Endothelial cell of hepatic sinusoid (primary cell): ENCODE results near the gene PCDHGC5.

Experiments
- in situ Hi-C: cut with HindIII; loops from 2 replicates; pipeline ENCODE4 v1.10.0; 2017; ENCODE audit warnings: low sequenced_read_pairs

PCDHGC5 gene

DNA sequence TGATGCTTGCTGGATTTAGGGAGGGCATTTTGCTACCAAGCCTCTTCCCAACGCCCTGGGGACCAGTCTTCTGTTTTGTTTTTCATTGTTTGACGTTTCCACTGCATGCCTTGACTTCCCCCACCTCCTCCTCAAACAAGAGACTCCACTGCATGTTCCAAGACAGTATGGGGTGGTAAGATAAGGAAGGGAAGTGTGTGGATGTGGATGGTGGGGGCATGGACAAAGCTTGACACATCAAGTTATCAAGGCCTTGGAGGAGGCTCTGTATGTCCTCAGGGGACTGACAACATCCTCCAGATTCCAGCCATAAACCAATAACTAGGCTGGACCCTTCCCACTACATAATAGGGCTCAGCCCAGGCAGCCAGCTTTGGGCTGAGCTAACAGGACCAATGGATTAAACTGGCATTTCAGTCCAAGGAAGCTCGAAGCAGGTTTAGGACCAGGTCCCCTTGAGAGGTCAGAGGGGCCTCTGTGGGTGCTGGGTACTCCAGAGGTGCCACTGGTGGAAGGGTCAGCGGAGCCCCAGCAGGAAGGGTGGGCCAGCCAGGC lies 23.0 kb downstream of the PCDHGC5 start:
- in situ Hi-C loops: loop anchor here (5.0 kb wide), 1 partner anchor 70 kb away; no protein-coding TSS in a partner anchor

DNA sequence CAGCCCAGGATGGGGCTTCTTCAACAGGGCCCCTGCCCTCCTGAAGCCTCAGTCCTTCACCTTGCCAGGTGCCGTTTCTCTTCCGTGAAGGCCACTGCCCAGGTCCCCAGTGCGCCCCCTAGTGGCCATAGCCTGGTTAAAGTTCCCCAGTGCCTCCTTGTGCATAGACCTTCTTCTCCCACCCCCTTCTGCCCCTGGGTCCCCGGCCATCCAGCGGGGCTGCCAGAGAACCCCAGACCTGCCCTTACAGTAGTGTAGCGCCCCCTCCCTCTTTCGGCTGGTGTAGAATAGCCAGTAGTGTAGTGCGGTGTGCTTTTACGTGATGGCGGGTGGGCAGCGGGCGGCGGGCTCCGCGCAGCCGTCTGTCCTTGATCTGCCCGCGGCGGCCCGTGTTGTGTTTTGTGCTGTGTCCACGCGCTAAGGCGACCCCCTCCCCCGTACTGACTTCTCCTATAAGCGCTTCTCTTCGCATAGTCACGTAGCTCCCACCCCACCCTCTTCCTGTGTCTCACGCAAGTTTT lies 23.6 kb downstream of the PCDHGC5 start:
- in situ Hi-C loops: loop anchor here (5.0 kb wide), 1 partner anchor 70 kb away; no protein-coding TSS in a partner anchor

DNA sequence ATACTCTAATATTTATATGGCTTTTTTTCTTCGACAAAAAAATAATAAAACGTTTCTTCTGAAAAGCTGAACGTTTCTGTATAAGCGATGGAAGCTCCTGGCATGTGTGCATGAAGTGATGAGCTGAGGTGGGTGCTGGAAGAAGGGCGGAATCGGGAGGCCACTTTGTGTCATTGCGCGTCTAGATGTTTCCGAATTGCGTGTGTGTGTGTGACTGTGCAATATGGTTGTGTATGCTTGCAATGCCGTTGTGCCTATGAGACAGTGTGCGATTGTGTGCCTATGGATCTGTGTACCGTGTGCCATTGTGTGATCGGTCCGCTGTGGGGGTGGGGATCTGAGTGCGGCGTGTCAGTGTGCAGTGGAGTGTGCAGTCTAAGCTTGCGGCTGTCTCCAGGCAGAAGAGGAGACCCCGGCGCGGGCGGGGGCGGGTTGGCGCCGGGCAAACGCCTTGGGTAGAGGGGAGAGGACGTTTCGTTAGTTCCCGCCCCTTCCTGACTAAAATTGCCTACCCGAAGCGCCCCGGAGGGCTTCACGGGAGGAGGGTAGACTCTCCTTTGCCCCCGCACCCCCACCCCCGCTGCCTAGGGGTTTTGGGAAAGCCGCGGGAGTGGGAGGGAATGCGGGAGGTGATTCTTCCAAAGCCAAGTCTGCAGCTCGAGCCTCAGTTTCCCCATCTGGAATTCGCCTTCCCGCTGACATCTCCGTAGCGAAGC lies 24.2 kb downstream of the PCDHGC5 start:
- in situ Hi-C loops: loop anchor here (5.0 kb wide), 1 partner anchor 71 kb away; no protein-coding TSS in a partner anchor

DNA sequence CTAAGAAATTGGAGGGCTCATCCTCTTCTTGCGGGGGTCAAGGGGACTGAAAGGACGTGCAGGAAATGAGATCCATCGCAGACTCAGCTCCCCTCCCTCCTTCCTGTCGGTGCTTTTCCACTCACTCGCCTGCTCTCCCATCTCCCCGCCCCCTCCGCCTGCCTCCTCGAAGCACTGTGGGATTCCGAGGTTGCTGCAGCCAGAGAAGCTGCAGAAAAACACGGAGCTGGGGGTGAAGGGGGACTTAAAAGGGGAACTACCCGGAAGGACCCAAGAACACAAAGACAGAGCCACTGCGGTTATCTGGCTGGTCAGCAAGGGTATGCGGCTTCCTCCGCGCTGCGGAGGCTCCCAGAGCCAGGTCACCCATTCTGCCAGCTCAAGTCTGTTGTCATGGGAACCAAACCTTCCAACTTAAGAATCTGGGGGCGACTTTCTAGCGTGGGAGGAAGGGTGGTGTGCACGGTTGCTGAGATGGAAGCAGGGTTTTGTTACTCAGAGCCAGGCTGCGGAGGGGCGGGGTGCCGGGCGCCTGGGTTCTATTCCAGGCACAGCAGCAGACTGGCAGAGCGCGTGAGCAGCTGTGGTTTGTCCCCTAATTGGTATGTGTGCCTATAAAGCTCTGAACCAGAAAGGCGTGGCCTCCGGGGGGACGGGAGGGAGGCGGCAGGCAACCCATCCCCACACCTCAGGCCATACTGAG lies 24.9 kb downstream of the PCDHGC5 start:
- in situ Hi-C loops: loop anchor here (5.0 kb wide), 1 partner anchor 71 kb away; no protein-coding TSS in a partner anchor

DNA sequence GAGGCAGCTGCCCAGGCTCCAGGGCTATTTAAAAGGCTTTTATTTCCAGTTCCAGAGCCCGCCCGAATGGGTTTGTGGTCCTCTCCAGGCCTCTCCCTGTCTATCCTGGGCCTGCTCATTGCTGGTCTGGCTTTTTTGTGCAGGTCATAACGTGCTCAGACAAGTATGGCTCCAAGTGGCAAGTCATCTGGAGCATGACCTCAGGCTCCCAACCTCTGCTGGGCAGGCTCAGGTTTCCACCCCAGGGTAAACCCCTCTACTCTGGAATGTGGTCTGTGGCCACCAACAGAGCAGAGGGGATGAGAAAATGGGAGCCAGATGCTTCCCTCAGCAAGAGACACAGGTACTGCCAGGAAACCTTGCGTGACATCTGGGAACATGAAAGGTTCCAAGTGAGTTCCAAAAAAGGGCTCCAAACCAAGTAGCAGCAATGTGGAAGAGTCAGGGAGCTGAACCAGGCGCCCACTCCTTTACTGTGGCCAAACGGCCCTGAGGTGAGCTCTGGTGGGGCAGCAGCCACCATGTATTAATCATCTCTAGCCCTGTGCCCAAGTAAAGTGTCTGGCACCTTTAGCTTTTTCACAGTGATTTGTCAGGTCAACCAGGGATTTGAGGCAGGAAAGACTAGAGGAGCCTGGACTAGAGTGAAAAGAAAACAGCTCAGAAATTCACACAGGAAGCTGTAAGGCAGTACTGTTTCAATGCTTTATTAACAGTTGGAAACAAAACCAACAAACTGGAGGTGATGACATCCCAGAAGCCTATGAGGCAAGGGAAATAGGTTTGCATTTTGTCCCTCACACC lies 25.7 kb downstream of the PCDHGC5 start:
- in situ Hi-C loops: loop anchor here (5.0 kb wide), 1 partner anchor 72 kb away; no protein-coding TSS in a partner anchor

DNA sequence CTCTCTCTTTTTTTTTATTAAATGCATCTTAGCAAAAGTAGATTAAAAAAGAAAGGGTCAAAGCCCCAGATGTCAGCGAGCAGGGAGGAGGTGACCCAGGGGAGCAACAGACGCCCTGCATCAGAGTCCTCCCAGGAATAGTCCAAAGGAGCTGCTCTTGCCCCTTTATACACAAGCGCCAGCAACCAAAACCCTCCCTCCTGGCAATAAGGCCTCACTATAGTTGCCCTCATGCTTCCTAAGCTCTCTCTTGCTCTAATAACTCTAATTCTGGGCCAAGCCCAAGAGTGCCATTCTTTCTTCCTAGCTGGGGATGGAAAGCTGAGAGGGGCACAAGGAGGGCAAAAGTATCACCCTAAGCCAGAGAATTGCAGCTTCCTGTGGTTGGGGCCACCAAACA lies 26.3 kb downstream of the PCDHGC5 start:
- in situ Hi-C loops: no loop called here

DNA sequence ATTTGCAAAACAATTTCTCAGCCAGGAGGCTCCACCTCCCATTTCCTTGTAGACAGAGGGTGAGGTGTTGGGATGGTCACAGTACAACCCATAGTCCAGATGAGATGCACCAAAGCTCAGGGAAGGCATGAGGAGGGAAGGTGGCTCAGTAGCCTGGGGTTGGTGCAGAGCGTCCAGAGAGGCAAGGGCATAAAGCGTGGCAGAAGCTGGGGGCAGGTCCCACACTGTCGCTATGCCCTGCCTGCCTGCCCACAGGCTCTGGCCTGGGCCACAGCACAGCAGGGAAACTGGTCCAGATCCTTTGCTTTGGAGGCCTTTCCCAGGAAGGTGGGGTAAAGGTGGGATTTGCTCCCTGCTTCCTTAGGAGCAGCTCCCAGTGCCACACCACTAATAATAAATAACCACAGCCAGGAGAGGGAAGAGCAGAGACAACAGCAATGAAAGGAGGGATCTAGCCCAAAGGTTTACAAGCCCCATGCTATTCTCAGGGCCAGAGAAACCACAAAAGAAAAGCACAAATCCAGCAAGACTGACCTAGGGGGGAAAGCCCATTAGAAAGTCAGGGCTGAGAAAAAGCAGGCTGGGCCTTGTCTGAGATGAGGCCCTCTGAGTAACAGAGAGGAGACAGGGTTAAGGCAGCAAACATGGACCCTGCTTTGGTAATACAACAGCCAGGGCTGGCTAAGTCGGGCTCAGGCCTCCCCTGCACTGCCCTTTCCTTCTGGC lies 27.2 kb downstream of the PCDHGC5 start:
- in situ Hi-C loops: no loop called here

DNA sequence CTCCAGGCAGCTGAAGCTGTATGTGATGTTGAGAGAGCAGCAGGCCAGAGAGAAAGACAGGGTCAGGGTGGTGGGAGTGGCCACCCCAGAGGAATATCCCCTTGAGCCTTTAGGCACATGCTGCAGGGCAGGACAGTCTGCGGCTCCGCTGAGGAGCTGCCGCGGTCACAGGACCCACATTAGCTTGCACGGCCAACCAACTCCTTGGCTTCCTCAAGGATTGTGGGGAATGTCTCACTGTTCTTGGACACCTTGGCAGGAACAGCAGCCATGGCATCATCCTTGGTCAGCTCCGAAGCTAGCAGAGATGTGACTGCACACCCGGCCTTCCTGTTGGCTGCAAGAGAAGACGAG lies 27.8 kb downstream of the PCDHGC5 start:
- in situ Hi-C loops: no loop called here

DNA sequence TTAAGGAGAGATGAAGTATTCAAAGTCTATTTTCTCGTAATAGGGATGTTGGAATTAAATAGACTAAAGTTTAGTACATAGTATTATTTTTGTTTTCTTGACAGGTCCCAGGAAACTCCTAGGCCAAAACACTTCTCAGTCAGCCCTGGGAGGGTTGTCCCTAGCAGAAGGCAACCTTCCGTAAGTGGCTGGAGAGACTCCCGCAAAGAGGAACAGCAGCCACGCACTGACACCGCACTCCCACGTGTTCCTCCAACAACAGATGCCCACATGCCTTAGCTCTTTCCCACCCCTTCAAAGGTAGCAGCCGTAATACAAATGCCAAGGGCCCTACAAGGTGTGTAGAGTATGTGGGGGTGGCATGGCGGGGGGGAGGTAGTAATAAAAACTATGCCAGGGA lies 28.4 kb downstream of the PCDHGC5 start:
- in situ Hi-C loops: no loop called here

DNA sequence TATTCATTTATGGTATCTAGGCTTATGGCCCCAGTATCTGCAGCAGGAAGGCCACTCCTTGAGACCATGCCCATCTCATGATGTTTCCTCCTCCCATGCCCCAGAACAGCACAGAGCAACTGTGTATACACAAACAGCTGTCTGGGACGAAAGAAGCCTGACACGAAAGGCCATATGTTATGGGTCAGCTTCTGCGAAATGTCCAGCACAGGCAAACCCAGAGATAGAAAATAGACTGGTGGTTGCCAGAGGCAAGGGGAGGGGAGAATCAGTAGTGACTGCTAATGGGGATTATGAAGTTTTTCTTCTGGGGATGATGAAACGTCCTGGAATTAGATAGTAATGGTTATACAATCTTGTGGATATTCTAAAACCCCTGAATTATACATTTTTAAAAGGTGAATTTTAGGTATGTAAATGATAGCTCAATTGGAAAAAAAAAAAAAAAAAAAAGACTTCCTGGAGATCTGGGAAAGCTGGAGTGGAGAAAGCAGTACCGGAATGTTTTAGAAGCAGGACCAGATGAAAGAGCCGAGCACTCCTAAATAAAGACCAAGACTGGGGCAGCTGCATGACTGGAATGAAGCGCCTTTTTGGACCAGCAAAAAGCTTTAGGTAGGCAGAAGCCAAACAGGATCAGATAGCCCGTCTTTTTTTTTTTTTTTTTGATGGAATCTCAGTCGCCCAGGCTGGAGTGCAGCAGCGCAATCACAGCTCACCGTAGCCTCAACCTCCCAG lies 29.2 kb downstream of the PCDHGC5 start:
- in situ Hi-C loops: no loop called here

DNA sequence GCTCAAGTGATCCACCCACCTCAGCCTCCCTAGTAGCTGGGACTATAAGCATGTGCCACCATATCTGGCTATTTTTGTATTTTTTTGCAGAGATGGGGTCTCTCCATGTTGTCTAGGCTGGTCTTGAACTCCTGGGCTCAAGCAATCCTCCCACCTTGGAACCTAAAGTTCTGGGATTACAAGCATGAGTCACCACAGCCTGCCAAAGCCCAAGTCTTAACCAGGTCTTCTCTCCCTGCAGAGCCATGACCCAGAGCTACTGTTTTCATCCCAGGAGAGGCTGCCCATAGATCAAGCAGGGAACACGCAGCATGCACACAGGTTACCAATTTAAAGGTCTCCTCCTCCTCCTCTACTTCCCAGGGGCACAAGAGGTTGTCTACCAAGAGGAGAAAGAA lies 29.7 kb downstream of the PCDHGC5 start:
- in situ Hi-C loops: no loop called here

DNA sequence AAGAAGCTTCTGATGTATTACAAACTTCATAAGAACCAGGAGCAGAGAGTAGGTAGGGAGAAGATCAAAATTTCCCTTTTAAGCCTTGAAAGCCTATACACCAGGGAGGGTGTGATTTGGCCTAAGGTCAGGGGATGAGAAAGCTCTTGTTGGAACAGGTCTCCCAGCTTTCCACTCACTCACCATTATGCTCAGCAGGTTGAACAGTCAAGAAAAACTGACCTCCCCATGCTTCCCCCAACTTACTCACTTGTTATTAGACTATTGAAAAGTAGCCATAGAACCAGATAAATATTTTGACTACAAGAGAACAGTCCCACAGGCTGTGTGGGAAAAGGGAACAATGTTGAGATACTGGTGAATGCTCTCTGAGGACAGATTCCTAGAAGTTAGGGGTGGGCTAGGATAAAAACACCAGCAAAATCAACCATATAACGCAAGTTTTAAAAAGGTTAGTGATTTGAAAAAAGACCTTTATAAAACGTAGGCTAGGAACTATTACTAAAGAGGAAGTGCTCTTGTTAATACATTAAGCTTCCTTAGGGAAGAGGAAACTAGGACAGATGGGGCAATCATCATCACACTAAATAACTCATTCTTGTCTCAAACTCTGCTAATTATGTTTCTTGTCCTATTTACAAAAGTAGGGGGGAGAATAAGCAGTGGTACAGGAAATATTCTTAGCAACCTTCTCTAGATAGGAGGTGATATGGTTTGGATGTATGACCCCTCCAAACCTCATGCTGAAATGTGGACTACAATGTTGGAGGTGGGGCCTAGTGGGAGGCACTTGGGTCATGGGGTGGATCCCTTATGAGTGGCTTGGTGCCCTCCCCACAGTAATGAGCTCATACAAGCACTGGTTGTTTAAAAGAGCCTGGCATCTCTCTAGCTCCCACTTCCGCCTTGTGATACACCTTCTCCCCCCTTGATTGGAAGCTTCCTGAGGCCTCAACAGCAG lies 31.0 kb downstream of the PCDHGC5 start:
- in situ Hi-C loops: loop anchor here (5.0 kb wide), 2 partner anchors 33 to 37 kb away; partner anchors contain the start of genes PCDHGC4 and PCDHGC5

DNA sequence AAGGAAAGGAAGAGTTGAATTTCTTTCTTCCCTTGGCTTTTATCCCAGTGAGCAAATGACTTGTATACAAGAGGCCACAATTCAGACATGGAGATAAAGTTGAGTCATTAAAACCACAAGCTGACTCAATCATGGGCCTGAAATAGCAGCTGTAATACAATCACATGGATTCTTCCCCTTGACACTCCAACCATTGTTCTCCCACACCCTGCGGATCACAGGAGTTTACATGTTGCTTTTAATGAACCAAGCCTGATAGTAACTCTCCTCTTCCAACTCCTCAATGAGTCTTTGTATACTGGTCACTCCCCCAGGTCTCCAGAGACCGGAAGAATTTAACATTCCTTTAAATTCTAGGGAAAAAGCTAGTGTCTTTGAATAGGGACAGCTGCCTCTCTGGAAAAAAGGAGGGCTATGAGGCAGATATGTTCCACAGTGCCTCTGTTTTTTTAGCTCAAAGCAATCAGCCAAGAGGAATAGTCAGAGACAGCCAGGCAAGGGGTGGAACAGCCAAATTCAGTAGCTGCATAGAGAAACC lies 32.4 kb downstream of the PCDHGC5 start:
- in situ Hi-C loops: loop anchor here (5.0 kb wide), 2 partner anchors 34 to 36 kb away; partner anchors contain the start of genes PCDHGC4 and PCDHGC5

DNA sequence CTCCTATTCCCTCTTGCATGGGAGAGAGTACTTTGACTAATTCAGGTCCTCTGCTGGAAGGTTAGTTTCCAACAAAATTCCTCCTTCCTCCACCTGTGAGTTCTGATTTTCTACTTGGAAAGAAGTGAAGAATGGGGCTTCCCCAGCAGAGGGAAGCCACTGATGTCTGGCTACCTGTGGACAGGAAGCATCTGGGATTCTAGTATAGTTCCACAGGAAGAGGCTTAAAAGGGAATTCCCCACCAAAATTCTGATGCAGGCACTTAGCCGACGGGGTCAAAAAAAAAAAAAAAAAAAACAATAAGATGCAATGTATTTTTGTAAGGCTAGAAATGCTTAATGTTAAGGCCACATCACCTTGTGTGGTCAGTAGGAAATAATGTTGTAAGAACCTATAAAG lies 33.4 kb downstream of the PCDHGC5 start:
- in situ Hi-C loops: loop anchor here (5.0 kb wide), 2 partner anchors 35 kb away; partner anchors contain the start of genes PCDHGC4 and PCDHGC5

DNA sequence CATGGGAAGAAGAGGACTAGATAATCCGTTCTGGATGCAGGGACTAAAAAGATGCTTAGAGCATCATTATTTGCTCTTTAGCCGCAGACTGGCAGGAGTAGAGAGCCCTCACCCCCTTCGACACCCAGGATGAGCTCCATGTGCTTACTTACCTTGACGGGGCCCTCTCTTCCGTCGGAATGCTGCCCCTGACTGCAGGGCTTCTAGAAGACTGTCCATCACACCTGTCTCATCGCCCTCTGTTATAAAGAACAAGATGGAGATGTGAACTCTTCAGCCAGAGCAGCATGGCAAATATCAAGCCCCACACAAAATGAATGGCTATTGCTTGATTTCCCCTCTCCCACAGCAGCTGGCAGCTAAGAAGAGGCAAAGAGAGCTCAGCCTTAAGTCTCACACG lies 35.1 kb downstream of the PCDHGC5 start:
- in situ Hi-C loops: loop anchor here (5.0 kb wide), 2 partner anchors 33 to 37 kb away; partner anchors contain the start of genes PCDHGC4 and PCDHGC5

DNA sequence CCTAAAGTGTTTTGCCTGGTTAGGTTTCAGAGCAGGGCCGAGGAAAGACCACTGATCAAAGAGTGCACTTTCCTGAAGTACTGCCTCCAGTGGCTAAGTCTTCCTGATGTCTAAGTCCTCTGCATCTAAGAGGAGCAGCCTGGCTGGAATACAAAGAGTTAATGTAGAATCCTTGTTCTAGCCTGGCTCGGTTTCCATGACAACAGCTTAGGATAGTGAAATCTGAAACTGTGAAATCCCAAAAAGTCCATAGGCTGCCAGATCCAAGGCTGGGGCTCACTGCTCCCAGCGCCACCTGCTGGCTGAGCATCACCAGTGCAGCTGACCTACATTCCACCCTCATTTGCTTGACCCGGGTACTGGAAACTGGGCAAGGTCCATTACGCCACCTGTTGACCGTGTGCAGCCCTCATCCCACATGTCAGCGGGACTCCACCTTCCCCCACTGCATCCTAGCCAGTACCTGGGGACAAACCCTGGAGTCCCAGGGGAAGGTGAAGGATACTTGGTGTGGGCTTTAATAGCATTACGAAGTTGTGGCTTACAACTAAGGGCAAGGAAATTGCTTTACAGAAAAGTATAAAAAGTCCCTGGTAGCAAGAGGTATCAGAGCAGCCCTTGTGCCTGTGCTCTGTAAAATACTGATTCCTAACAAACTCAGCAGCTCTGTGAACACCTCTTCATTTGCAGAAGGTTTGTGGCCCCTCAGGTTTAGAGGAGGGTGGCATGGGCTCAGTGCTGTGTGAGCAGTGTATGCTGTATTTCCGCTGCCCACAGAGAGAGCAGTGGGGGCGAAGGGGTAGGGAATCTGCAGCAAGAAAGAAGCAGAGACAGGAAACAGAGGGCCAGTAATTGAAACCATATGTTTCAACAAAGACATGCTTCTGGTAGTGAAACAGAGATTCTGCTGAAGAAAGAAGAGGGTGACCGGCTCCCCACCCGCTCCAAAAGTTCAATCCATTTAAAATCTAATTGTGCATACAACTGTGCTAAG lies 36.0 kb downstream of the PCDHGC5 start:
- in situ Hi-C loops: loop anchor here (5.0 kb wide), 2 partner anchors 32 to 38 kb away; partner anchors contain the start of genes PCDHGC4 and PCDHGC5
